Measurements from ENCODE around the gene GPAM. TPM values are rescaled to one million over a fixed set of nuclear protein-coding genes. Genes with fewer than 3 reads are reported as not detected.
"Not testable (repeated sequence)": the region's sequence is repeated elsewhere in the genome, so short reads cannot be mapped to it uniquely, and the experiment has no call there.

GPAM gene
- polyA plus RNA-seq, 2 donors, result 1.1 to 1.5 TPM

- H3K27ac ChIP-seq (ENCODE audit: low read depth in 2 of 2, low read length in 1 of 2), result no peak overlapping the region
- H3K9me3 ChIP-seq (ENCODE audit: control insufficient read depth in 2 of 2, insufficient read depth in 1 of 2, low read depth in 1 of 2, low read length in 1 of 2), result no peaks in the 10 kb centered on the region
- 86 to 91% methylated on average over 5 of the region's 5 CpGs for WGBS, 2 donors
- H3K36me3 ChIP-seq (ENCODE audit: control insufficient read depth in 2 of 2, insufficient read depth in 2 of 2, low read length in 1 of 2), result no peaks in the 10 kb centered on the region
- no peak overlapping the region for H3K4me3 ChIP-seq (ENCODE audit: low read depth in 1 of 2, low read length in 2 of 2)
- H3K4me1 ChIP-seq (ENCODE audit: control insufficient read depth in 2 of 2, insufficient read depth in 2 of 2, low read length in 1 of 2), result no peaks in the 10 kb centered on the region
- H3K27me3 ChIP-seq (ENCODE audit: control insufficient read depth in 1 of 2, insufficient read depth in 2 of 2, low read length in 2 of 2), result no peaks in the 10 kb centered on the region
These were observed 56.7 kb downstream of the GPAM start for GRCh38 chr10:112126901-112127300.

GRCh38 chr10:112126172-112126571 lies 57.4 kb downstream of the GPAM start:
- WGBS, 2 donors, result 73 to 75% methylated on average over 5 of the region's 5 CpGs
- no peaks in the 10 kb centered on the region for H3K36me3 ChIP-seq (ENCODE audit: control insufficient read depth in 2 of 2, insufficient read depth in 2 of 2, low read length in 1 of 2)
- H3K4me3 ChIP-seq (ENCODE audit: low read depth in 1 of 2, low read length in 2 of 2), result no peak overlapping the region
- no peak overlapping the region for H3K27ac ChIP-seq (ENCODE audit: low read depth in 2 of 2, low read length in 1 of 2)
- no peaks in the 10 kb centered on the region for H3K27me3 ChIP-seq (ENCODE audit: control insufficient read depth in 1 of 2, insufficient read depth in 2 of 2, low read length in 2 of 2)
- no peaks in the 10 kb centered on the region for H3K9me3 ChIP-seq (ENCODE audit: control insufficient read depth in 2 of 2, insufficient read depth in 1 of 2, low read depth in 1 of 2, low read length in 1 of 2)
- H3K4me1 ChIP-seq (ENCODE audit: control insufficient read depth in 2 of 2, insufficient read depth in 2 of 2, low read length in 1 of 2), result no peaks in the 10 kb centered on the region

GRCh38 chr10:112124866-112125265 lies 58.7 kb downstream of the GPAM start:
- H3K4me3 ChIP-seq (ENCODE audit: low read depth in 1 of 2, low read length in 2 of 2), result no peak overlapping the region
- no peak overlapping the region for H3K27ac ChIP-seq (ENCODE audit: low read depth in 2 of 2, low read length in 1 of 2)
- H3K9me3 ChIP-seq (ENCODE audit: control insufficient read depth in 2 of 2, insufficient read depth in 1 of 2, low read depth in 1 of 2, low read length in 1 of 2), result no peaks in the 10 kb centered on the region
- H3K27me3 ChIP-seq (ENCODE audit: control insufficient read depth in 1 of 2, insufficient read depth in 2 of 2, low read length in 2 of 2), result no peaks in the 10 kb centered on the region
- 76 to 80% methylated on average over 3 of the region's 3 CpGs for WGBS, 2 donors
- no peaks in the 10 kb centered on the region for H3K4me1 ChIP-seq (ENCODE audit: control insufficient read depth in 2 of 2, insufficient read depth in 2 of 2, low read length in 1 of 2)
- no peaks in the 10 kb centered on the region for H3K36me3 ChIP-seq (ENCODE audit: control insufficient read depth in 2 of 2, insufficient read depth in 2 of 2, low read length in 1 of 2)

- Histone ChIP-seq H3K27ac (ENCODE audit: low read depth in 2 of 2, low read length in 1 of 2) (no peak overlapping the region), H3K4me3 (ENCODE audit: low read depth in 1 of 2, low read length in 2 of 2) (no peak overlapping the region), H3K27me3 (ENCODE audit: control insufficient read depth in 1 of 2, insufficient read depth in 2 of 2, low read length in 2 of 2) (no peaks in the 10 kb centered on the region), H3K36me3 (ENCODE audit: control insufficient read depth in 2 of 2, insufficient read depth in 2 of 2, low read length in 1 of 2) (no peaks in the 10 kb centered on the region), H3K9me3 (ENCODE audit: control insufficient read depth in 2 of 2, insufficient read depth in 1 of 2, low read depth in 1 of 2, low read length in 1 of 2) (no peaks in the 10 kb centered on the region), H3K4me1 (ENCODE audit: control insufficient read depth in 2 of 2, insufficient read depth in 2 of 2, low read length in 1 of 2) (no peaks in the 10 kb centered on the region)
- 52 to 56% methylated on average over 4 of the region's 4 CpGs for WGBS, 2 donors
These were observed 60.7 kb downstream of the GPAM start for GRCh38 chr10:112122827-112123226.

GRCh38 chr10:112120491-112120890 lies 63.1 kb downstream of the GPAM start:
- Histone ChIP-seq H3K36me3 (ENCODE audit: control insufficient read depth in 2 of 2, insufficient read depth in 2 of 2, low read length in 1 of 2) (no peaks in the 10 kb centered on the region), H3K27me3 (ENCODE audit: control insufficient read depth in 1 of 2, insufficient read depth in 2 of 2, low read length in 2 of 2) (no peaks in the 10 kb centered on the region), H3K4me1 (ENCODE audit: control insufficient read depth in 2 of 2, insufficient read depth in 2 of 2, low read length in 1 of 2) (no peaks in the 10 kb centered on the region), H3K4me3 (ENCODE audit: low read depth in 1 of 2, low read length in 2 of 2) (no peak overlapping the region), H3K27ac (ENCODE audit: low read depth in 2 of 2, low read length in 1 of 2) (no peak overlapping the region), H3K9me3 (ENCODE audit: control insufficient read depth in 2 of 2, insufficient read depth in 1 of 2, low read depth in 1 of 2, low read length in 1 of 2) (no peaks in the 10 kb centered on the region)
- 74 to 84% methylated on average over 4 of the region's 4 CpGs for WGBS, 2 donors

GRCh38 chr10:112115781-112116385 lies 67.7 kb downstream of the GPAM start:
- 61 to 66% methylated on average over 12 of the region's 12 CpGs for WGBS, 2 donors
- Histone ChIP-seq H3K27ac (ENCODE audit: low read depth in 2 of 2, low read length in 1 of 2) (no peak overlapping the region), H3K4me1 (ENCODE audit: control insufficient read depth in 2 of 2, insufficient read depth in 2 of 2, low read length in 1 of 2) (no peaks in the 10 kb centered on the region), H3K9me3 (ENCODE audit: control insufficient read depth in 2 of 2, insufficient read depth in 1 of 2, low read depth in 1 of 2, low read length in 1 of 2) (no peaks in the 10 kb centered on the region), H3K36me3 (ENCODE audit: control insufficient read depth in 2 of 2, insufficient read depth in 2 of 2, low read length in 1 of 2) (no peaks in the 10 kb centered on the region), H3K27me3 (ENCODE audit: control insufficient read depth in 1 of 2, insufficient read depth in 2 of 2, low read length in 2 of 2) (no peaks in the 10 kb centered on the region), H3K4me3 (ENCODE audit: low read depth in 1 of 2, low read length in 2 of 2) (no peak overlapping the region)

GRCh38 chr10:112109779-112110178 lies 73.8 kb downstream of the GPAM start:
- H3K36me3 ChIP-seq (ENCODE audit: control insufficient read depth in 2 of 2, insufficient read depth in 2 of 2, low read length in 1 of 2); H3K27ac ChIP-seq (ENCODE audit: low read depth in 2 of 2, low read length in 1 of 2); H3K4me1 ChIP-seq (ENCODE audit: control insufficient read depth in 2 of 2, insufficient read depth in 2 of 2, low read length in 1 of 2); H3K27me3 ChIP-seq (ENCODE audit: control insufficient read depth in 1 of 2, insufficient read depth in 2 of 2, low read length in 2 of 2); H3K4me3 ChIP-seq (ENCODE audit: low read depth in 1 of 2, low read length in 2 of 2); H3K9me3 ChIP-seq (ENCODE audit: control insufficient read depth in 2 of 2, insufficient read depth in 1 of 2, low read depth in 1 of 2, low read length in 1 of 2): not testable (repeated sequence)
- 80 to 100% methylated on average over 1 of the region's 2 CpGs for WGBS, 2 donors

Other genes starting within 250 kb of the GPAM start
- not detected for gene TECTB, start 99.6 kb upstream of the GPAM start, polyA plus RNA-seq
- 1 to 10 TPM; 3.6 to 5.6 TPM for gene ACSL5, start 190.4 kb upstream of the GPAM start, polyA plus RNA-seq

Measured in esophagus (tissue), 2 donors.